ENCODE data around the gene THEM4.

Gene THEM4

DNA sequence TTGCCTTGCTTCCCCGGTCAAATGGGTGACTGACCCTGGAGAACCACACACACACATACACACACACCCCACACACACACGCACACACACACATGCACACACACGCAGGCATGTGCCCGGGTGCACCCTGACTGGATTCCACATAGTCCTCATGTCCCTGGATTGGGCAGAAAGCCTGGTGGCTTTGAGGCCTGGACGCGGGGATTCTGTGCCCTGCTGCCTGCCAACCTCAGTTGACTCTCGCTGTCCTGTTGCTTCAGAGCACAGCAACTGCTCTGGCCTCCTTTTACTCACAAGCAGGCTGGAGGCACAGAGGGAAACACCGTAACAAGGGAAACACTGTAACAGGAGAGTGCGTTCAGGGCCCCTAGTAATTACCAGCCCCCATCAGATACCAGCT, 84.1 kb downstream of the THEM4 start:
- DNase-seq (ENCODE audit: low spot score), result no peak
- TF ChIP-seq CTCF (IDR thresholded peaks at IDR 0.05; ENCODE audit: extremely low read depth, insufficient read depth, missing control alignments), result no peak
- in situ Hi-C loops (cut with MboI; ENCODE audit: low pct_unique_long_range_greater_than_20kb, low sequenced_read_pairs, unreplicated experiment), result no loop called here
